Epithelial cell of umbilical artery (primary cell): ENCODE data around the gene CBLN1. TPM values are rescaled to one million over a fixed set of nuclear protein-coding genes. Genes with fewer than 3 reads are reported as not detected.

Experiments used
- total RNA-seq: library from RNA; depleted of rRNA; stranded (reverse); fragments of >200 nt; gene quantifications from 2 replicates; pipeline ENCODE4 v1.2.3, GENCODE V29; 2014

Gene CBLN1
- not detected in 2 replicates for total RNA-seq

DNA sequence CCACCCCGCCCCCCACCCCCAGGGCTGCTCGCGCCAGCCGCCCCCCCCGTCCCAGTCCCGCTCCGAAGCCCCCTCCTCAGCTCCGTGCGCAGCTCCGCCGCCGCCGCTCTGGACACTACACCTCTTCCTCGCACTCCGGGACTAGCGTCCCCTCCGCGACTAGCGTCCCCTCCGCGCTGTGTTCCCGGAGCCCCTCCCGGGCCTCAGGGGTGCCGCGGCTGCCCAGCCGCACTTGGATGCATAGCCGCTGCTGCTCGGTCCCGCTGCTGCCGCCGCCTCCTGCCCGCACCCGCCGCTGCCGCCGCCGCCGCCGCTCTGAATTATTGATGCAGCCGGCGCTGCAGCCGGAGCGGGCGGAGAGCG, at the start of gene CBLN1:
Gene CBLN1 (minus strand): TSS at position 359 of the 363 bp plus-strand sequence. CDS start 373 bp downstream, outside the sequence.

Other genes with a start within 250 kb of the CBLN1 start
- gene C16orf78, start 92.0 kb upstream of the CBLN1 start, total RNA-seq: not detected in 2 replicates